Measurements from ENCODE around the gene DISP2.
A peak's percentile ranks its signal among the peaks of the same experiment; 100 is the strongest.

DISP2 gene

GRCh38 chr15:40389824-40390595, 32.0 kb downstream of the DISP2 start:
- no peak for DNase-seq (ENCODE audit: low read depth)

GRCh38 chr15:40392986-40393948, 35.2 kb downstream of the DISP2 start:
- peak; percentile 14 for DNase-seq (ENCODE audit: low read depth)

DNA sequence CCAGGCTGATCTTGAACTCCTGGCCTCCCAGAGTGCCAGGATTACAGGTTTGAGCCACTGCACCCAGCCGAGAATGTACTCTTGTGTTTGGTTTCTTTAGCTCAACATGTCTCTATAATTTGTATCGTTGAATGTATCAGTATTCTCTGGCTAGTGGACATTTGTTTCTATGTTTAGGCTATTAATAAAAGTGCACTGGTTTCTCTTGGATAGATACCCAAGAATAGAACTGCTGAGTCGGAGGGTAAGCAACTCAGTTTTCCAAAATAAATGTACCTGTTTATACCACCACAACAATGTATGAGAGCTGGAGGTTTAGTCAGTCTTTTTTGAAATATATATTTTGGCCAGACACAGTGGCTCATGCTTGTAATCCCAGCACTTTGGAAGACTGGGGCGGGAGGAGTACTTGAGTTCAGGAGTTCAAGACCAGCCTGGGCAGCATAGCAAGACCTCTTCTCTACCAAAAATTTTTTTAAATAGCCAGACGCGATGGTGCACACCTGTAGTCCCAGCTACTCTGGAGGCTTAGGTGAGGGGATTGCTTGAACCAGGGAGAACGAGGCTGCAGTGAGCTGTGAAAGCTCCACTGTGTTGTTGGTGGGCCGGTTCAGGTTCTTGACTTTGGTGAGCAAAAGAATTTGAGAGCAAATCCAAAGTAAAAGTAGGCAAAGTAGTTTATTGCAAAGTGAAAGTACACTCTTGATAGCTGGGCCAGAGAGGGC, 39.8 kb downstream of the DISP2 start:
- no peak for DNase-seq (ENCODE audit: low read depth)

GRCh38 chr15:40398413-40398873, 40.4 kb downstream of the DISP2 start:
- DNase-seq (ENCODE audit: low read depth) = no peak

GRCh38 chr15:40399370-40399769, 41.4 kb downstream of the DISP2 start:
- no peak for DNase-seq (ENCODE audit: low read depth)

DNA sequence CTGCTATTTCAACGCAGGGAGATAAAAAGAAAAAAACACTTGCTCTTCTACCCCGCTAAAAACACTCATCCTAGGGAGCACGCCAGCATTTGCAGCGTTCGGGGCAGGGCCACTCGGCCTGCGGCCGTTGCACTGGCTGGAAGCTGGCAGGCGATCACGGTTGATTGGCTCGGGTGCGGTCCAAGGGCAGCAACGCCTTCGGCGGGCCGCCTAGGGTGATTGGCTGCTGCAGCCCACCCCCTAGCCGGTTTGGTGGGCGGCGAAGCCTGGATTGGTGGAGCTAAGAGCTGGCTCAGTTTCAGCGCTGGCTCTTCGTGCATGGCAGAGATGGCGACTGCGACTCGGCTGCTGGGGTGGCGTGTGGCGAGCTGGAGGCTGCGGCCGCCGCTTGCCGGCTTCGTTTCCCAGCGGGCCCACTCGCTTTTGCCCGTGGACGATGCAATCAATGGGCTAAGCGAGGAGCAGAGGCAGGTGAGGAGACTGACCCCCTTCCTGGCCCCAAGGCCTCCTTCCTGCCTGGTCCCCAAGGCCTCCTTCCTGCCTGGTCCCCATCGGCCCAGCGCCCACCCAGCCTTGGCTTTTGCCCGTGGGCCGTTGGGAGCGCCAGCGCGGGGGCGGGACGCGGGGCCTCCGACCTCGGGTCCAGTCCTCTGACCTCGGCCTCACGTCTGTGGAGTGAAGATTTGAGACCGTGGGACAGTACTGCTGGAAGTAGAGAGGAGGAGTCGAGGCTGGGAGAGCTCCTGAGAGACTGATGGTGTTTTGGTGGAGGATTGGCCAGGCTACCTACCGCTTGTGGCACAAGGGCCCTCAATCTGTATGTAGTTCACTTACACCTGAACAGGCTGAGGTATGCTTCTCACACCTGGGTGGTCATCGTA, 47.7 kb downstream of the DISP2 start, which contains the start of gene IVD:
TSS of gene IVD (plus strand) at position 295 of the 881 bp plus-strand sequence. CDS start at position 328, 33 bp downstream.
- peak; percentile 98 for DNase-seq (ENCODE audit: low read depth)

- no peak for DNase-seq (ENCODE audit: low read depth)
Measured at GRCh38 chr15:40407330-40407990, 49.4 kb downstream of the DISP2 start.

GRCh38 chr15:40409366-40409765, 51.3 kb downstream of the DISP2 start:
- DNase-seq (ENCODE audit: low read depth) = no peak

- DNase-seq (ENCODE audit: low read depth) = no peak
Measured at GRCh38 chr15:40410476-40410875, 52.5 kb downstream of the DISP2 start.

- DNase-seq (ENCODE audit: low read depth) = no peak
Measured at GRCh38 chr15:40412095-40412759, 54.2 kb downstream of the DISP2 start.

DNA sequence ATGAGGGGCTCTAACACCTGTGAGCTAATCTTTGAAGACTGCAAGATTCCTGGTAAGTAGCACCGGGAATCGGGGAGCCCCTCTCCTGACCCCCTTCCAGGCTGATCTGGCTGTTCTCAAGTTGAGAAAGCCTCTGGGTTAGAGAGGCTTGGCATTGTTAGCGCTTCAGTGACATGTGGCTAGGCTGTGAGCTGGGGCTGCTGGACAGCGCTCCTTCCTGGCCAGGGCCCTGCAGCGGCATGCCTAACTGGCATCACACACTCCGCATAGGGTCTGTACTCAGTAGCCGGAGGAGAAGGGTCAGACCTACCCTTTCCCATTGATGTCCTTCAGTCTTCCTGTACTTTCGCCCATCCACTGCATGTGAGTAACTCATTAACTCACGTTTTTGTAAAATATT, 55.0 kb downstream of the DISP2 start:
- DNase-seq (ENCODE audit: low read depth) = no peak

DNA sequence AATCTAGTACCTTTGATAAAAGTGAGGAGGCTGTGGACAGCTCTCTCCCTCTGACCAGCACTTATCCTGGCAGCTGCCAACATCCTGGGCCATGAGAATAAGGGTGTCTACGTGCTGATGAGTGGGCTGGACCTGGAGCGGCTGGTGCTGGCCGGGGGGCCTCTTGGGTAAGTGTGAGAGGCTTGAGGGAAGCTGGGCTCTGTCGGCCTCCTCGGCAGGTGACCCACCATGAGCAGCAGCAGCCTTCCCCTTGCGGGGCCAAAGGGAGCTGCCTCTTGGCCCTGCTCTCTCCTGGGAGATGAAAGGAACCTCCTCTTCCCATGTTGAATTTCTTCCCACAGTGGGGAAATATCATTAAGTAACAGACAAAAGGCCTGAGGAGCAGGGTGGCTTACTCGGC, 56.8 kb downstream of the DISP2 start:
- DNase-seq (ENCODE audit: low read depth) = no peak

- DNase-seq (ENCODE audit: low read depth) = no peak
Measured at GRCh38 chr15:40415226-40415625, 57.2 kb downstream of the DISP2 start.

DNA sequence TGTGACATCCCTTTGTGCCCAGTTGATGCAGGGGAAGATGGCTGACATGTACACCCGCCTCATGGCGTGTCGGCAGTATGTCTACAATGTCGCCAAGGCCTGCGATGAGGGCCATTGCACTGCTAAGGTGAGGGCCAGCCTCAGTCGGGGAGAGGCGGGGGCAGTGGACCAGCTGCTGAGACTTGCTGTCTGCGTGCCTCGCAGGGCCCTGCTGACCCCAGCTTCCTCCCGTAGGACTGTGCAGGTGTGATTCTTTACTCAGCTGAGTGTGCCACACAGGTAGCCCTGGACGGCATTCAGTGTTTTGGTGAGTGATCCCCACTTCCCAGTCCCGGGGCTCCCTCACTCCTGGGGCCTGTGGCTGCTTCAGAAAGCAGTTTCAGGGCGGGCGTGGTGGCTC, 58.0 kb downstream of the DISP2 start:
- DNase-seq (ENCODE audit: low read depth) = no peak

GRCh38 chr15:40418126-40418525, 60.1 kb downstream of the DISP2 start:
- DNase-seq (ENCODE audit: low read depth) = no peak

GRCh38 chr15:40420071-40420713, 62.2 kb downstream of the DISP2 start:
- DNase-seq (ENCODE audit: low read depth) = no peak

- no peak for DNase-seq (ENCODE audit: low read depth)
Measured at GRCh38 chr15:40420793-40421192, 62.8 kb downstream of the DISP2 start.

GRCh38 chr15:40421246-40422157, 63.5 kb downstream of the DISP2 start:
- DNase-seq (ENCODE audit: low read depth) = peak; percentile 53
